HEK293 (cell line): Measurements from ENCODE around the gene NFATC1.

Source experiments
- CTCF ChIP-seq: fragments of 450-650 bp; formaldehyde crosslinking; IDR thresholded peaks from 2 replicates; pipeline ENCODE4 v1.5.1; 2016; ENCODE audit warnings: missing biosample characterization, missing genetic modification characterization
- ELK4 ChIP-seq: IDR thresholded peaks from 2 replicates; pipeline ENCODE4 v1.6.1; 2011; ENCODE audit warnings: mild to moderate bottlenecking, low read depth, low read length, borderline replicate concordance
- ZNF24 ChIP-seq: fragments of 450-650 bp; formaldehyde crosslinking; IDR thresholded peaks from 2 replicates; pipeline ENCODE4 v1.5.1; 2016; ENCODE audit warnings: missing biosample characterization, missing genetic modification characterization
- ZNF302 ChIP-seq: fragments of 450-650 bp; formaldehyde crosslinking; IDR thresholded peaks from 2 replicates; pipeline ENCODE4 v1.5.1; 2016; ENCODE audit warnings: missing biosample characterization, missing genetic modification characterization, low read depth
- ZNF449 ChIP-seq: fragments of 450-650 bp; formaldehyde crosslinking; IDR thresholded peaks from 2 replicates; pipeline ENCODE4 v1.5.1; 2017; ENCODE audit warnings: missing biosample characterization, mild to moderate bottlenecking, missing genetic modification characterization, moderate library complexity

- TF ChIP-seq ZNF302 (tag by site-specific recombination): no peak
- TF ChIP-seq ELK4: no peak
- no peak for TF ChIP-seq CTCF
- TF ChIP-seq ZNF24 (tag by site-specific recombination): no peak
- no peak for TF ChIP-seq ZNF449 (tag by site-specific recombination)
Measured at GRCh38 chr18:79489899-79490625, 94.3 kb downstream of the NFATC1 start.
